Trophoblast cell (in vitro differentiated cells and primary cell): ENCODE data around the gene SFXN5.

Experiments
- DNase-seq, 2 donors: peaks; one replicate each; pipeline ENCODE4 v3.0.0-alpha.2; 2016
- H2AFZ ChIP-seq: 2 replicates; pipeline ENCODE4 v1.6.1; 2013; ENCODE audit warnings: low read length, moderate library complexity, mild to moderate bottlenecking; ENCODE audit not compliant: insufficient read depth, poor library complexity
- H2AK5ac ChIP-seq: 2 replicates; pipeline ENCODE4 v1.6.1; 2013; ENCODE audit warnings: mild to moderate bottlenecking, low read length
- H2BK120ac ChIP-seq: 2 replicates; pipeline ENCODE4 v1.6.1; 2013; ENCODE audit warnings: low read length, mild to moderate bottlenecking, moderate library complexity; ENCODE audit not compliant: insufficient read depth, poor library complexity
- H2BK12ac ChIP-seq: 2 replicates; pipeline ENCODE4 v1.6.1; 2013; ENCODE audit warnings: mild to moderate bottlenecking, low read length, moderate library complexity
- H2BK5ac ChIP-seq: 2 replicates; pipeline ENCODE4 v1.6.1; 2013; ENCODE audit warnings: low read length, low read depth, moderate library complexity, mild to moderate bottlenecking; ENCODE audit not compliant: poor library complexity
- H3K14ac ChIP-seq: 2 replicates; pipeline ENCODE4 v1.6.1; 2013; ENCODE audit warnings: mild to moderate bottlenecking, low read length
- H3K18ac ChIP-seq: 2 replicates; pipeline ENCODE4 v1.6.1; 2013; ENCODE audit warnings: mild to moderate bottlenecking, low read length
- H3K23ac ChIP-seq: 2 replicates; pipeline ENCODE4 v1.6.1; 2013; ENCODE audit warnings: low read length
- H3K27ac ChIP-seq: 2 replicates; pipeline ENCODE4 v1.5.1; 2013; ENCODE audit warnings: low read depth, mild to moderate bottlenecking, inconsistent platforms, low read length, moderate library complexity
- H3K27me3 ChIP-seq: 2 replicates; pipeline ENCODE4 v1.6.1; 2013; ENCODE audit warnings: inconsistent platforms, mild to moderate bottlenecking, low read length, moderate library complexity; ENCODE audit not compliant: insufficient read depth
- H3K36me3 ChIP-seq, 2 experiments: 1 replicate in 1 of 2; 2 replicates in 1 of 2; pipeline ENCODE4 v1.6.1; 2013; ENCODE audit warnings: low read length in 2 of 2, mild to moderate bottlenecking in 2 of 2, moderate library complexity in 1 of 2; ENCODE audit not compliant: insufficient read depth in 2 of 2, control insufficient read depth in 1 of 2
- H3K4ac ChIP-seq: 2 replicates; pipeline ENCODE4 v1.6.1; 2013; ENCODE audit warnings: low read depth, mild to moderate bottlenecking, low read length, moderate library complexity
- H3K4me1 ChIP-seq, 2 experiments: 1 replicate in 1 of 2; 2 replicates in 1 of 2; pipeline ENCODE4 v1.6.1; 2013; ENCODE audit warnings: low read length in 2 of 2, mild to moderate bottlenecking in 2 of 2, moderate library complexity in 1 of 2; ENCODE audit not compliant: insufficient read depth in 2 of 2, control insufficient read depth in 1 of 2
- H3K4me2 ChIP-seq: 2 replicates; pipeline ENCODE4 v1.6.1; 2013; ENCODE audit warnings: inconsistent platforms, mild to moderate bottlenecking, low read length, moderate library complexity
- H3K4me3 ChIP-seq: 2 replicates; pipeline ENCODE4 v1.5.1; 2013; ENCODE audit warnings: mild to moderate bottlenecking, low read depth, low read length, inconsistent platforms
- H3K79me1 ChIP-seq: one replicate; pipeline ENCODE4 v1.6.1; 2013; ENCODE audit warnings: low read length
- H3K79me2 ChIP-seq: 2 replicates; pipeline ENCODE4 v1.6.1; 2013; ENCODE audit warnings: low read length, mild to moderate bottlenecking; ENCODE audit not compliant: control insufficient read depth, insufficient read depth, poor library complexity
- H3K9ac ChIP-seq: 2 replicates; pipeline ENCODE4 v1.6.1; 2013; ENCODE audit warnings: mild to moderate bottlenecking, low read length
- H3K9me3 ChIP-seq: 2 replicates; pipeline ENCODE4 v1.6.1; 2013; ENCODE audit warnings: low read depth, mild to moderate bottlenecking, control low read depth, inconsistent platforms, low read length; ENCODE audit not compliant: insufficient read depth
- H4K12ac ChIP-seq: 2 replicates; pipeline ENCODE4 v1.6.1; 2013; ENCODE audit warnings: low read depth, mild to moderate bottlenecking, low read length, moderate library complexity
- H4K8ac ChIP-seq: 2 replicates; pipeline ENCODE4 v1.6.1; 2013; ENCODE audit warnings: low read depth, mild to moderate bottlenecking, low read length, moderate library complexity
- H4K91ac ChIP-seq: one replicate; pipeline ENCODE4 v1.6.1; 2013; ENCODE audit warnings: low read depth, mild to moderate bottlenecking, low read length, moderate library complexity
- WGBS: extraction: QIAGEN DNeasy Blood & Tissue Kit; methylation state at CpG from one replicate; pipeline ENCODE4 v1.1.7; 2013; ENCODE audit warnings: missing lambda C conversion rate; ENCODE audit not compliant: insufficient read length, insufficient coverage; ENCODE audit errors: extremely low coverage; 5-methylcytosine and 5-hydroxymethylcytosine counted together

Gene SFXN5

DNA sequence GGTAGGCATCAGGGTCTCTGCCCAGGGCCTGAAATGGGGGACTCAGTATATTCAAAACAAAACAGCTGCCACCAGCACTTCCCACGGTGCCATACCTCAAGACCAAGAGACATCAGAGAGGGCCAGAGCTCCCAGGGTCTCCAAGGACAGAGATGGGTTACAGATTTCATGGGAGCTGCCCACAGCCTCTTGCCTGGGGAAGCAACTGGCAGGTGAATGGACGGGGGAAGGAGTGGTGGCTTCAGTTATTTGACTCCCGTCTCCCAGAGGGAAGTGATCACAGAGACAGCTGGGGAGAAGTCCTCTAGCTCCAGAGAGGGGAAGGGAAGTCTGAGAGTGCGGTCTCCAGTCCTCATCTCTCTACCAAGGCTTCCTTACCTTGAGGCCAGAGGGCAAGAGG lies 15.8 kb upstream of the SFXN5 start:
- H3K4me2 ChIP-seq = no peak overlapping the region
- no peak overlapping the region for H3K9ac ChIP-seq

DNA sequence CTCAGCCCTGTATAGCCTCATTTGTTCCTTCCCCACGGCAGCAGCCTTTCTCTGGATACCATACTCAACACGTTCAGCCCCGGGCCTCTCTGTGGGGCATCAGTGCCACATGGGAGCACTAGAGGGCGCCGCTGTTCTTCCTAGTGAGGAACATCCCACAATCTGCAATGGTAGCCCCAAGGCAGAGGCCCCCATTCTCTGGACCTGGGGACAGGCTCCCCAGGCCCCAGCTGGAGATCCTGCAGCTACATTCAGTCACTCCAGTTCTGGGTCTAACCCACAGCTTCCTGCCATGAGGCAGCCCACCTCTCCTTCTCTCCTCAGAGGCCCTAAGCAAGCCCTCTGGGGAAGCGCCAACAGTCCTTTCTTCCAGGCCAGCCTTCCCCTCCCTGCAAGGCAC lies 14.2 kb upstream of the SFXN5 start:
- H4K8ac ChIP-seq = no peak overlapping the region
- H3K79me1 ChIP-seq = peaks cover 10% of the 10 kb centered on the region
- no peak overlapping the region for H3K27ac ChIP-seq
- no peak overlapping the region for H2BK5ac ChIP-seq
- no peak overlapping the region for H3K4me2 ChIP-seq
- no peak overlapping the region for H2BK120ac ChIP-seq
- H3K9me3 ChIP-seq = no peaks in the 10 kb centered on the region
- H2AFZ ChIP-seq = no peak overlapping the region
- peaks cover 27 to 38% of the 10 kb centered on the region in 2 experiments for H3K4me1 ChIP-seq
- no peak overlapping the region for H3K18ac ChIP-seq
- no peak overlapping the region for H4K12ac ChIP-seq
- no peak overlapping the region for H3K9ac ChIP-seq
- H3K4ac ChIP-seq = no peak overlapping the region
- no CpG with 5 or more reads among the region's 6 CpGs for WGBS
- DNase-seq = peak; percentile 50 to 81
- H2BK12ac ChIP-seq = no peak overlapping the region
- H4K91ac ChIP-seq = no peak overlapping the region
- no peak overlapping the region for H3K14ac ChIP-seq
- no peak overlapping the region for H3K4me3 ChIP-seq
- no peak overlapping the region for H2AK5ac ChIP-seq
- no peaks in the 10 kb centered on the region for H3K27me3 ChIP-seq
- peaks cover 21 to 24% of the 10 kb centered on the region in 2 experiments for H3K36me3 ChIP-seq
- H3K23ac ChIP-seq = no peak overlapping the region
- H3K79me2 ChIP-seq = peaks cover 5% of the 10 kb centered on the region

More for the DNA sequence above, 15.8 kb upstream of the SFXN5 start:
- Histone ChIP-seq H3K4ac (no peak overlapping the region), H3K18ac (peak overlapping the region; percentile 16), H3K79me2 (peaks cover 7% of the 10 kb centered on the region), H3K27ac (no peak overlapping the region), H2BK5ac (no peak overlapping the region), H4K8ac (no peak overlapping the region), H3K79me1 (peaks cover 17% of the 10 kb centered on the region), H2BK120ac (no peak overlapping the region), H2AK5ac (no peak overlapping the region), H4K91ac (no peak overlapping the region), H2BK12ac (no peak overlapping the region), H2AFZ (no peak overlapping the region), H3K27me3 (no peaks in the 10 kb centered on the region), H3K4me1 (peaks cover 31 to 43% of the 10 kb centered on the region in 2 experiments), H3K36me3 (peaks cover 20 to 24% of the 10 kb centered on the region in 2 experiments), H3K9me3 (no peaks in the 10 kb centered on the region), H4K12ac (no peak overlapping the region), H3K14ac (no peak overlapping the region), H3K4me3 (no peak overlapping the region), H3K23ac (no peak overlapping the region)
- no peak for DNase-seq
- no CpG with 5 or more reads among the region's 4 CpGs for WGBS

DNA sequence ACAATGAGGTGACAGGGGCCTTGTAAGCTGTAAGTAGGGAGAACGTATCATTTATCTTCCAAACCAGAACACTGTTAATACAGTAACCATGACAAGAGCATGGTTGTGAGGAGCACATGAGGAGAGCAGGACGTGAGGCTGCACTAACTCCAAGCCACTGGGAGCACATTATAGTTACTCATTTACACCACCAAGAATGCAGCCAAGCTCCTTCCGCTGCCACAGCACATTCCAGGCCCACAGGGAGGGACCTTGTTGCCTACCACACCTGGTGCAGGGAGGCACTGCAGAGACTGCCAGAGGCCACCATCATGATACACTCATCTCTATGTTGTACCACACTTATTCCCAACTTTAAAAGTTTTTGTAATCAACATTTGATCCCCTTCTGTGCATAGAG lies 13.5 kb upstream of the SFXN5 start:
- Histone ChIP-seq H4K91ac (no peak overlapping the region), H3K27me3 (no peaks in the 10 kb centered on the region), H2BK12ac (no peak overlapping the region), H3K27ac (no peak overlapping the region), H3K4ac (no peak overlapping the region), H3K18ac (no peak overlapping the region), H3K36me3 (peaks cover 23 to 27% of the 10 kb centered on the region in 2 experiments), H3K79me2 (peaks cover 5% of the 10 kb centered on the region), H2BK5ac (no peak overlapping the region), H3K14ac (no peak overlapping the region), H3K9me3 (no peaks in the 10 kb centered on the region), H2AFZ (no peak overlapping the region), H2AK5ac (no peak overlapping the region), H3K79me1 (peaks cover 9% of the 10 kb centered on the region), H3K4me1 (peaks cover 25 to 33% of the 10 kb centered on the region in 2 experiments), H4K8ac (no peak overlapping the region), H3K23ac (no peak overlapping the region), H3K4me2 (no peak overlapping the region), H4K12ac (no peak overlapping the region), H3K9ac (no peak overlapping the region), H3K4me3 (no peak overlapping the region), H2BK120ac (no peak overlapping the region)
- DNase-seq = peak; percentile 83
- WGBS = no CpG with 5 or more reads among the region's 3 CpGs

DNA sequence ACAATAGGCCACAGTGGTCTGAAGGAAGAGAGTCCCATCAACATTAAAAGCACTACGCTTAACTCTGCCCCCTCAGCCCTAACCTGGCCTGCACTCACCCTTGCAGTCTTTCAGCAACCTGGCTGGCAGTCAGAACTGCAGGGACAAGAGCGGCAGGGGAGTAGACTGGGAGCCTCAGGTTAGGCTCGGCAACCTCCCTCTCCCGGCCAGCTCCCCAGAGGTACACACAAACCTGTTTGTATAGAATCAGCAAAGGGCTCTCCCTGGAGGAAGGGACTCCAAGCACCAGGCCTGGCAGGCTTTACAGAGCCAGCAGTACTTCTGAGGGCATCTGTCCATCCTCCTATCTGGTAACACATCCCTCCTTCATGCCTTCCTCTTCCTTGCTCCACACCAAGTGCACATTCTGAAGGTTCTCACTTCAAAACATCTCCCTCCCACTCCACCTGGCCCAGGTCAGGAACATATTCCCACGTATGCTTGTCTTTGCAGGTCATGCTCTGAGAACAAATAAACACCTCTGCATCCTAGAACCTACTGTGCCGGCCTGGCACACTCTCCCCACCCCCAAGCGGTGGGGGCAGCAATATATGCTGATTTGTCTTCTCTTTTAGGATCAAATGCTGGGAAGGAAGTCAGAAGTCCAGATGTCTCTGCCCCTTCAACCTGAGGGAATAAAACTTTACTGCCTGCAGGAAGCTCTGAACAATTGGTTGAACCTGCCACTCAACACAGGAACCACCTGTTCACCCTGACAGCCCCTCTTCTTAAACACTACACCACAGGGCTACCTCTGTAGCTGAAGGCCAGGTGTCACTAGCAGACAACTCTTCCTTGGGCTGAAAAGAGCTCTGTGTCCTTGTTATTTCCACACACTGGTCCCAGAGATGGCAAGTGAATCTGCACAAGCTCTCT lies 12.6 kb upstream of the SFXN5 start:
- Histone ChIP-seq H3K79me1 (peaks cover 6% of the 10 kb centered on the region), H2BK120ac (no peak overlapping the region), H3K36me3 (peaks cover 31 to 34% of the 10 kb centered on the region in 2 experiments), H3K27me3 (no peaks in the 10 kb centered on the region), H2AFZ (no peak overlapping the region), H3K4me1 (peaks cover 20 to 25% of the 10 kb centered on the region in 2 experiments), H2AK5ac (no peak overlapping the region), H3K9ac (no peak overlapping the region), H3K4me2 (no peak overlapping the region), H3K18ac (no peak overlapping the region), H3K4ac (no peak overlapping the region), H3K79me2 (peaks cover 4% of the 10 kb centered on the region), H4K8ac (no peak overlapping the region), H3K14ac (no peak overlapping the region), H4K91ac (no peak overlapping the region), H4K12ac (no peak overlapping the region), H3K27ac (no peak overlapping the region), H3K23ac (no peak overlapping the region), H2BK12ac (no peak overlapping the region), H3K9me3 (no peaks in the 10 kb centered on the region), H3K4me3 (no peak overlapping the region), H2BK5ac (no peak overlapping the region)
- no CpG with 5 or more reads among the region's 7 CpGs for WGBS
- no peak for DNase-seq
